Placental pericyte (primary cell): ENCODE data around the gene CTAGE1. TPM values are rescaled to one million over a fixed set of nuclear protein-coding genes. Genes with fewer than 3 reads are reported as not detected.

ENCODE experiments used
- total RNA-seq: library from RNA; depleted of rRNA; stranded (reverse); fragments of >200 nt; gene quantifications from 2 replicates; pipeline ENCODE4 v1.2.3, GENCODE V29; 2012

Gene CTAGE1, protein sequence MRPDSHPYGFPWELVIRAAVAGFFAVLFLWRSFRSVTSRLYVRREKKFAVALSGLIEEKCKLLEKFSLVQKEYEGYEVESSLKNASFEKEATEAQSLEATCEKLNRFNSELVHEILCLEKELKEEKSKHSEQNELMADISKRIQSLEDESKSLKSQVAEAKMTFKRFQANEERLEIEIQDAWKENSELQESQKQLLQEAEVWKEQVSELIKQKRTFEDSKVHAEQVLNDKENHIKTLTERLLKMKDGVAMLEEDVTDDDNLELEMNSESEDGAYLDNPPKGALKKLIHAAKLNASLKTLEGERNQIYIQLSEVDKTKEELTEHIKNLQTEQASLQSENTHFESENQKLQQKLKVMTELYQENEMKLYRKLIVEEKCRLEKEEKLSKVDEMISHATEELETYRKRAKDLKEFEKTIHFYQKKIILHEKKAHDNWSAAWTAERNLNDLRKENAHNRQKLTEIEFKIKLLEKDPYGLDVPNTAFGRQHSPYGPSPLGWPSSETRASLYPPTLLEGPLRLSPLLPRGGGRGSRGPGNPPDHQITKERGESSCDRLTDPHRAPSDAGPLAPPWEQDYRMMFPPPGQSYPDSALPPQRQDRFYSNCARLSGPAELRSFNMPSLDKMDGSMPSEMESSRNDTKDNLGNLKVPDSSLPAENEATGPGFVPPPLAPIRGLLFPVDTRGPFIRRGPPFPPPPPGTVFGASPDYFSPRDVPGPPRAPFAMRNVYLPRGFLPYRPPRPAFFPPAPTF
- not detected in 2 replicates for total RNA-seq

DNA sequence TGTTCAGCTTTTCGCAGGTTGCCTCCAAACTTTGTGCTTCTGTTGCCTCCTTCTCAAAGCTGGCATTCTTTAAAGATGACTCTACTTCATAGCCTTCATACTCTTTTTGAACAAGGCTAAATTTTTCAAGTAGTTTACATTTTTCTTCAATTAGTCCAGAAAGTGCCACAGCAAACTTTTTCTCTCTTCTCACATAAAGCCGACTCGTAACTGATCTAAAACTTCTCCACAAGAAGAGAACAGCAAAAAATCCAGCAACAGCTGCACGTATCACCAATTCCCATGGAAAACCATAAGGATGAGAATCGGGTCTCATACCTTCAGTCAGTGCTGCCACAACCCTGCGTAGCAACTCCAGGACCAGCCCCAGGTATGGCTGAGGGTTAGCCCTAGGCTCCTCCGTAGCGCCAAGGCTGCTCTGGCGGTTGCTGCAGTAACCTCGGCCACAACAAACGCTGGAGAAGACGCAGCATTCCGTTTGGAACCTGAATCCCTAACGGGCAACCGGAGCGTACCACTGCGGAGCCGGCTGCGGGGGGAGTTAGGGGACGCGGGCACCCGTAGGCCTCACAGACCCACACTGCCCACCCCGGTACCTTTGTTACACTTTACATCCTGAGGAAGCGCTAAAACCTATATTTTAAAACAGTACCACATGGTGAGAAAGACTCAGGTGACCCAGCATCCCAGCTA is at the start of gene CTAGE1:
TSS of gene CTAGE1 (minus strand) at position 420 of the 693 bp plus-strand sequence. CDS start at position 316, 104 bp downstream.

Other genes with a start within 250 kb of the CTAGE1 start
- gene GATA6, start 248.3 kb downstream of the CTAGE1 start, total RNA-seq, result 7.7 and 16.4 TPM in 2 replicates